Measurements from ENCODE around the gene NEDD8.

The NEDD8 gene

DNA sequence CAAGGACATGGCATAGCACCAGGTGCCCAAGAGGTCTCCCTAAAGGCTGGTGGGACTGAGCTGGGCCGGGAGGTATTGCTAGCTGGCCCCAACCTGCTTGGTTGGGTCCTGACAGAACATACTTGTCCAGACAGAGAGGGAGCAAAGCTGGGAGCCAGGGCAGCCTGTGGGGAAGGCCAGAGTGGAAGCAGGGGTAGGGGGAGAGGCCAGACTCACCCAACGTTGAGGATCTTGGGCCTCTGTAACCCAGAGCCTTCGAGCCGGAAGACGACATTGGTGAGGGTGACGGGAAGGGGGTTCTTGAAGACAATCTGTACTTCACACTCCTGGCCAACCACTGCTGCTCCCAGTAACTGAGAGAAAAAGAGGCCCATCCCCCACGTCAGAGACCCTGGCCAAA lies 21.8 kb upstream of the NEDD8 start:
- H3K27ac ChIP-seq, result no peak overlapping the region
- TF ChIP-seq ZFX (IDR thresholded peaks at IDR 0.05), result no peak
- TF ChIP-seq, protein P1, sequence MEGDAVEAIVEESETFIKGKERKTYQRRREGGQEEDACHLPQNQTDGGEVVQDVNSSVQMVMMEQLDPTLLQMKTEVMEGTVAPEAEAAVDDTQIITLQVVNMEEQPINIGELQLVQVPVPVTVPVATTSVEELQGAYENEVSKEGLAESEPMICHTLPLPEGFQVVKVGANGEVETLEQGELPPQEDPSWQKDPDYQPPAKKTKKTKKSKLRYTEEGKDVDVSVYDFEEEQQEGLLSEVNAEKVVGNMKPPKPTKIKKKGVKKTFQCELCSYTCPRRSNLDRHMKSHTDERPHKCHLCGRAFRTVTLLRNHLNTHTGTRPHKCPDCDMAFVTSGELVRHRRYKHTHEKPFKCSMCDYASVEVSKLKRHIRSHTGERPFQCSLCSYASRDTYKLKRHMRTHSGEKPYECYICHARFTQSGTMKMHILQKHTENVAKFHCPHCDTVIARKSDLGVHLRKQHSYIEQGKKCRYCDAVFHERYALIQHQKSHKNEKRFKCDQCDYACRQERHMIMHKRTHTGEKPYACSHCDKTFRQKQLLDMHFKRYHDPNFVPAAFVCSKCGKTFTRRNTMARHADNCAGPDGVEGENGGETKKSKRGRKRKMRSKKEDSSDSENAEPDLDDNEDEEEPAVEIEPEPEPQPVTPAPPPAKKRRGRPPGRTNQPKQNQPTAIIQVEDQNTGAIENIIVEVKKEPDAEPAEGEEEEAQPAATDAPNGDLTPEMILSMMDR (conservative IDR thresholded peaks at IDR 0.05), result no peak

DNA sequence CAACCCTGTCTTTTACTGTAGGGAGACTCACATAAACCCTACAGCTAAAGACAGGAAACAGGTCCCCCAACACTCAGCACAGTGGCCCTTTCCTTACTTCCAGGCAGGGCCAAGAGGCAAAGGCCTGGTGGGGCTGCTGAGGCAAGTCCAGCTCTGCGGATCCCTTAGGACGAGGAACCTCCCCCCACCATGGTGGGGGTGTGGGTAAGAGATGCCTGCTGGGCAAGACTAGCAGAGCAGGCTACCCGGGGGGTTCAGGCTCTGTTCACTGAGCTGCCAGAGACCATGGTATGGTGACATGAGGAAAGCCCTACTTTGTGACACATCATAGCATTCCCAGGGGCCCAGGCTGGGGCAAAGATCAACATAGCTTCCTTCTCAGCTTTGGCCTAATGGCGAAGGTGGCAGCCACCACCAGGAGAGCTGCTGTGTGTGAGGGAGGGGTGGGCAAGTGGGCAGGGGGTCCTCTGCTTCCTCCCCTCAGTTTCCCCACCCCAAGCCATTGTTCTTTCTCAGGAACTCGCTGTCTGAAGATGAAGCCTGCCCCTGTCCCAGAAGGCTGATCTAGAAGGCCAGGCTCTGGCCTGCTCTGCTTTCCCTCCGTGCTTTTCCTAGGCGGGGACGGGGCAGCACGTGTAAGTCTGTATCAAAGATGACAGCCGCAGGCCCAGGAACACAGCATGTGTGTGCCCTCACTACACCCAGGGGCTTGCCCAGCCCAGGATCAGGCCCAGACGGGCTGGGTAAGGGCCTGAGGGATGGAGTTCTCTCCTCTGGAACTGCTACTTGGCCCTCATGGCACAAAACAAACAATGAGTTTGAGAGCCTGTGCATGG lies 20.3 kb upstream of the NEDD8 start:
- H3K27ac ChIP-seq, result no peak overlapping the region
- no peak for TF ChIP-seq ZFX (IDR thresholded peaks at IDR 0.05)
- TF ChIP-seq, protein P1 (conservative IDR thresholded peaks at IDR 0.05), result no peak

DNA sequence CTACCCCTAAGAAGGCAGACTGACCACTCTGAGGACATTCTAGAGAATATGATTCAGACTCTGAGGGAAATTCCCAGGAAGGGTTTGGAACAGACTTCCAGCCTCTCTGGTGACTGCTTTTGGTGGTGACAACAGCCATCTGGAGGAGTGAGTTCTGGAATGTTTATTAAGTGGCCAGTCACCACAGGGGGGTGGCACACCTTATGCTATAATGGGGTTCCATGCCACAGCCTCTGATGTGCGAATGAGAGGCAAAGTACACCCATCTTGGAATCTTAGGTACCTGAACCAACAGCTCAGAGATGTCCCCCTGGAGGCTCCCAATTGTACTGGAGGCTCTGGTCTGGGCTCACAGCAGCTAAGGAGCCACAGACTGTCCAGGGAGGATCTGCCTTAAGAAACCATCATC lies 19.7 kb upstream of the NEDD8 start:
- H3K27ac ChIP-seq, result no peak overlapping the region
- no peak for TF ChIP-seq ZFX (IDR thresholded peaks at IDR 0.05)
- TF ChIP-seq, protein P1 (conservative IDR thresholded peaks at IDR 0.05), result no peak

DNA sequence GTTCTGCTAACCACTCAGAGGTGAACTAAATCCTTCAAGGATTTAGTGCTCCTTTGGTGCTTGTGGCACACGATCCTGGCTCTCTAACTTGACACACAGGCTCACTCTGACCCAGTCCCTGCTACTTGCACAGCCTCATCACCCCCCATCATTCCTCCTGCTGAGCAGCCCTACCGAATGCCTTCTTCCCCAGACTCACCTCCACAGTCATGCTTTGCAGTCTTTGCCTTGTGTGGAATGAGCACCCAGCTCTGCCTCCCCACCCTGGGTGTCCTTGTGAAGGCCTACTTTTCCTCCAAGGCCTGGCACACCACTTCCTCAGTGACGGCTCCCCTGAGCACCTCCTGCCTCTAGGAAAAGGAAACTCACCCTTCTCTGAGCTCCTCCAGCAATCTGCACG lies 18.2 kb upstream of the NEDD8 start:
- H3K27ac ChIP-seq, result no peak overlapping the region
- no peak for TF ChIP-seq ZFX (IDR thresholded peaks at IDR 0.05)
- TF ChIP-seq, protein P1 (conservative IDR thresholded peaks at IDR 0.05), result no peak

DNA sequence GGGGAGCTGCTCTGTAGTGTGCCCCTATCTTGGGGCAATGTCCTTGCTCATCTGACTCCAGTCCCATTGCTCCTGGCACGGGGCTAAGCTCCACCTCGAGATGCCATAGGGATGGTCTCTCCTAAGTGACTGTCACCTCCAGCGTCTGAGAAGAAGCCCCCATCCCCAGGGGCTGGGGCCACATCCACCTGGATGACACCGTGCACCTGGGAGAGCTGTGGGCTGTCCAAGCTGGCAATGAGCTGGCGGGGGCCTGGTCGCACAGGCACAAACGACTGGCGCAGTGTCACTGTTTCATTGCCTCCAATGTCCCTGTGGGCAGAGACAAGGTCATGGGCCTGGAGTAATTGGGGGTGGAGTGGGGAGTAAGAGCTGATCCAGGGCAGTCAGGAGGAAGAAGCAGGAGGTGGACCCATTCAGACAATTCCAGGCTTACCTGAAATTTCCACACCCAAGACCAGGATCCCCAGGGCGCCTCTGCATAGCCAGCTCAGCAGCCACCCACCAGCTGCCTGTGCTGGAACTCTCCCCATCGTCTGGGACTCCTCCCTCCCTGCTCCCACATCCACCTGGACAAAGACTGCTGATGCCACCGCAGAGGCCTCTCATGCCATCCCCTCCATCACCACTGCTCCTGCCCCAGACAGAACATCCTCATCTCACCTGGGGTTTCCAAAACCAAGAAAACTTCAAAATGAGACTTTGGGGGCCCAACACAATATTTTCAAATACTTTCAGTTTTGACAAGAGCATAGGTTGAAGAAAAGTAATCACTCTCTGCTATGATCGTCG lies 17.3 kb upstream of the NEDD8 start:
- H3K27ac ChIP-seq, result no peak overlapping the region
- TF ChIP-seq, protein P1 (conservative IDR thresholded peaks at IDR 0.05), result no peak
- no peak for TF ChIP-seq ZFX (IDR thresholded peaks at IDR 0.05)

DNA sequence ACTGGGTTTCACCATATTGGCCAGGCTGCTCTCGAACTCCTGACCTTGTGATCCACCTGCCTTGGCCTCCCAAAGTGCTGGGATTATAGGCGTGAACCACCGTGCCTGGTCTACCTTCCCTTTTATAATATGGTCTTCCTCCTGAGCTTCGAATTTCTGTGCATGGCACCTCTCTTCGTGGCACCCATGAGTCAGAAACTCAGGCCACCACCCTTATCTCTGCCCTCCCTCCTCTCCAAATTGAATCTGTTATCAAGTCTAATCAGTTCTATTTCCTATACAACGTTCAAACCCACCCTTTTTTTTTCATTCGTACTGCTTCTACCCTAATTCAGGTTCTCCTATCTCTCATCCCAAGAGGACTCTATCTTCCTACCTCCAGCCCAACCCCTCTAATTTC lies 15.3 kb upstream of the NEDD8 start:
- no peak overlapping the region for H3K27ac ChIP-seq

More for the DNA sequence above, 15.3 kb upstream of the NEDD8 start:
- TF ChIP-seq, protein P1 (conservative IDR thresholded peaks at IDR 0.05), result no peak
- TF ChIP-seq ZFX (IDR thresholded peaks at IDR 0.05), result no peak

Data from C4-2B (cell line).